Liver (tissue), 3 donors: ENCODE results near the gene BPTF.

ENCODE experiments used
- CTCF ChIP-seq: fragments of 150-350 bp; IDR thresholded peaks from 2 replicates; pipeline ENCODE4 v1.5.1; 2017; ENCODE audit warnings: improper control_type of control experiment, low read depth, low read length; ENCODE audit not compliant: missing input control
- HNF4G ChIP-seq: IDR thresholded peaks from 2 replicates; pipeline ENCODE4 v1.6.1; 2016; ENCODE audit warnings: antibody characterized with exemption
- JUND ChIP-seq, 2 donors: IDR thresholded peaks; 2 replicates each; pipeline ENCODE4 v1.6.1; 2016; ENCODE audit warnings: antibody characterized with exemption in 2 of 2
- NR2F2 ChIP-seq: IDR thresholded peaks from 2 replicates; pipeline ENCODE4 v1.6.1; 2016; ENCODE audit warnings: antibody characterized with exemption
- RAD21 ChIP-seq, 2 donors: IDR thresholded peaks; 2 replicates each; pipeline ENCODE4 v1.6.1; 2016; ENCODE audit warnings: antibody characterized with exemption in 2 of 2, mild to moderate bottlenecking in 2 of 2
- SP1 ChIP-seq: IDR thresholded peaks from 2 replicates; pipeline ENCODE4 v1.6.1; 2018; ENCODE audit warnings: antibody characterized with exemption, mild to moderate bottlenecking
- TAF1 ChIP-seq: conservative IDR thresholded peaks from 2 replicates; pipeline ENCODE4 v1.6.1; 2016; ENCODE audit warnings: antibody characterized with exemption, mild to moderate bottlenecking
- TF ChIP-seq, protein P1 (sequence below): IDR thresholded peaks from 2 replicates; pipeline ENCODE4 v1.6.1; 2016; ENCODE audit warnings: antibody characterized with exemption, mild to moderate bottlenecking
- donor health status: healthy.
- donor health status: healthy.

DNA sequence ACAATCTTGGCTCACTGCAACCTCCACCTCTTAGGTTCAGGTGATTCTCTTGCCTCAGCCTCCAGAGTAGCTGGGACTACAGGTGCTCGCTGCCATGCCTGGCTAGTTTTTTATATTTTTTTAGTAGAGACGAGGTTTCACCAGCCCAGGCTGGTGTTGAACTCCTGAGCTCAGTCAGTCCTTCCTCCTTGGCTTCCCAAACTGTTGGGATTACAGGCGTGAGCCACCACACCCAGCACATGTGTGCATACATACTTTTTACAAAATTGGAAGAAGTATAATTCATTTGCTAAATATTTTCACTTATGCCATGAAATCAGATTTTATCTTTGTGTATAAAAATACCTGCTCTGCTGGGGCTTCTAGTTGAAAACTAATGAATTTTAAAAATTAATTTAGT is 13.2 kb downstream of the BPTF start:
- TF ChIP-seq CTCF (no peak), SP1 (no peak), JUND (IDR thresholded peaks at IDR 0.05) (no peak), NR2F2 (no peak), RAD21 (IDR thresholded peaks at IDR 0.05) (no peak), TAF1 (no peak), HNF4G (no peak)
- TF ChIP-seq, protein P1, sequence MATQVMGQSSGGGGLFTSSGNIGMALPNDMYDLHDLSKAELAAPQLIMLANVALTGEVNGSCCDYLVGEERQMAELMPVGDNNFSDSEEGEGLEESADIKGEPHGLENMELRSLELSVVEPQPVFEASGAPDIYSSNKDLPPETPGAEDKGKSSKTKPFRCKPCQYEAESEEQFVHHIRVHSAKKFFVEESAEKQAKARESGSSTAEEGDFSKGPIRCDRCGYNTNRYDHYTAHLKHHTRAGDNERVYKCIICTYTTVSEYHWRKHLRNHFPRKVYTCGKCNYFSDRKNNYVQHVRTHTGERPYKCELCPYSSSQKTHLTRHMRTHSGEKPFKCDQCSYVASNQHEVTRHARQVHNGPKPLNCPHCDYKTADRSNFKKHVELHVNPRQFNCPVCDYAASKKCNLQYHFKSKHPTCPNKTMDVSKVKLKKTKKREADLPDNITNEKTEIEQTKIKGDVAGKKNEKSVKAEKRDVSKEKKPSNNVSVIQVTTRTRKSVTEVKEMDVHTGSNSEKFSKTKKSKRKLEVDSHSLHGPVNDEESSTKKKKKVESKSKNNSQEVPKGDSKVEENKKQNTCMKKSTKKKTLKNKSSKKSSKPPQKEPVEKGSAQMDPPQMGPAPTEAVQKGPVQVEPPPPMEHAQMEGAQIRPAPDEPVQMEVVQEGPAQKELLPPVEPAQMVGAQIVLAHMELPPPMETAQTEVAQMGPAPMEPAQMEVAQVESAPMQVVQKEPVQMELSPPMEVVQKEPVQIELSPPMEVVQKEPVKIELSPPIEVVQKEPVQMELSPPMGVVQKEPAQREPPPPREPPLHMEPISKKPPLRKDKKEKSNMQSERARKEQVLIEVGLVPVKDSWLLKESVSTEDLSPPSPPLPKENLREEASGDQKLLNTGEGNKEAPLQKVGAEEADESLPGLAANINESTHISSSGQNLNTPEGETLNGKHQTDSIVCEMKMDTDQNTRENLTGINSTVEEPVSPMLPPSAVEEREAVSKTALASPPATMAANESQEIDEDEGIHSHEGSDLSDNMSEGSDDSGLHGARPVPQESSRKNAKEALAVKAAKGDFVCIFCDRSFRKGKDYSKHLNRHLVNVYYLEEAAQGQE: no peak
